ENCODE measurements around the gene PPP2R2C. TPM values are rescaled to one million over a fixed set of nuclear protein-coding genes. Genes with fewer than 3 reads are reported as not detected.

Gene PPP2R2C
- total RNA-seq, 2 donors from 2014 or later: 0.05 to 0.35 TPM

- H3K9ac ChIP-seq (ENCODE audit: low read depth in 2 of 2, low read length in 2 of 2): no peak overlapping the region
- H3K9me3 ChIP-seq: no peaks in the 10 kb centered on the region
- no peak for TF ChIP-seq CTCF (IDR thresholded peaks at IDR 0.05)
- intact Hi-C loops (cut with DNase I): no loop called here
- DNase-seq: no peak
- no peaks in the 10 kb centered on the region for H3K4me1 ChIP-seq
- H3K27me3 ChIP-seq: no peaks in the 10 kb centered on the region
- H3K4me3 ChIP-seq: no peak overlapping the region
- H3K36me3 ChIP-seq: no peaks in the 10 kb centered on the region
- no peak overlapping the region for H3K27ac ChIP-seq
Observed at GRCh38 chr4:6364146-6364545, 108.3 kb downstream of the PPP2R2C start.

- Histone ChIP-seq H3K27me3 (no peaks in the 10 kb centered on the region), H3K9ac (ENCODE audit: low read depth in 2 of 2, low read length in 2 of 2) (no peak overlapping the region), H3K36me3 (no peaks in the 10 kb centered on the region), H3K9me3 (no peaks in the 10 kb centered on the region), H3K4me1 (no peaks in the 10 kb centered on the region), H3K27ac (no peak overlapping the region), H3K4me3 (no peak overlapping the region)
- intact Hi-C loops (cut with DNase I): no loop called here
- no peak for TF ChIP-seq CTCF (IDR thresholded peaks at IDR 0.05)
- peak; percentile 23 for DNase-seq
Observed at GRCh38 chr4:6362896-6363295, 109.5 kb downstream of the PPP2R2C start.

- H3K27me3 ChIP-seq: no peaks in the 10 kb centered on the region
- no peak for TF ChIP-seq CTCF (IDR thresholded peaks at IDR 0.05)
- intact Hi-C loops (cut with DNase I): no loop called here
- no peak overlapping the region for H3K4me3 ChIP-seq
- H3K9me3 ChIP-seq: no peaks in the 10 kb centered on the region
- no peak for DNase-seq
- no peak overlapping the region for H3K27ac ChIP-seq
- no peak overlapping the region for H3K9ac ChIP-seq (ENCODE audit: low read depth in 2 of 2, low read length in 2 of 2)
- no peaks in the 10 kb centered on the region for H3K4me1 ChIP-seq
- H3K36me3 ChIP-seq: no peaks in the 10 kb centered on the region
Observed at GRCh38 chr4:6362243-6362885, 110.0 kb downstream of the PPP2R2C start.

GRCh38 chr4:6361076-6361784, 111.2 kb downstream of the PPP2R2C start:
- no peak for DNase-seq
- H3K4me3 ChIP-seq: no peak overlapping the region
- H3K27ac ChIP-seq: no peak overlapping the region
- intact Hi-C loops (cut with DNase I): no loop called here
- H3K9ac ChIP-seq (ENCODE audit: low read depth in 2 of 2, low read length in 2 of 2): no peak overlapping the region
- H3K4me1 ChIP-seq: no peaks in the 10 kb centered on the region
- no peaks in the 10 kb centered on the region for H3K36me3 ChIP-seq
- H3K27me3 ChIP-seq: no peaks in the 10 kb centered on the region
- TF ChIP-seq CTCF (IDR thresholded peaks at IDR 0.05): no peak
- H3K9me3 ChIP-seq: no peaks in the 10 kb centered on the region

GRCh38 chr4:6360385-6360784, 112.0 kb downstream of the PPP2R2C start:
- intact Hi-C loops (cut with DNase I): no loop called here
- no peak for DNase-seq
- no peaks in the 10 kb centered on the region for H3K27me3 ChIP-seq

More at GRCh38 chr4:6360385-6360784, 112.0 kb downstream of the PPP2R2C start:
- no peaks in the 10 kb centered on the region for H3K4me1 ChIP-seq
- no peak for TF ChIP-seq CTCF (IDR thresholded peaks at IDR 0.05)
- H3K4me3 ChIP-seq: no peak overlapping the region
- H3K9ac ChIP-seq (ENCODE audit: low read depth in 2 of 2, low read length in 2 of 2): no peak overlapping the region
- no peaks in the 10 kb centered on the region for H3K36me3 ChIP-seq
- H3K27ac ChIP-seq: no peak overlapping the region
- H3K9me3 ChIP-seq: no peaks in the 10 kb centered on the region
